ENCODE results near the gene ALK.

- no peak for TF ChIP-seq CTCF (IDR thresholded peaks at IDR 0.05 in 2 of 3, conservative IDR thresholded peaks at IDR 0.05 in 1 of 3; ENCODE audit: control insufficient read depth in 2 of 3, extremely low read depth in 1 of 3, insufficient read depth in 1 of 3, low read depth in 3 of 3, low read length in 3 of 3)
- no peak for TF ChIP-seq NR2C2 (IDR thresholded peaks at IDR 0.05; ENCODE audit: borderline replicate concordance, control insufficient read depth, insufficient read length, low read depth)
- TF ChIP-seq POLR2AphosphoS2 (IDR thresholded peaks at IDR 0.05; ENCODE audit: low read depth, low read length): no peak
- TF ChIP-seq SP1 (IDR thresholded peaks at IDR 0.05; ENCODE audit: low read depth, low read length): no peak
- TF ChIP-seq CBFB (IDR thresholded peaks at IDR 0.05; ENCODE audit: low read depth): no peak
Observed at GRCh38 chr2:29762239-29762638, 159.1 kb downstream of the ALK start.

Data from GM12878 (cell line).